WERI-Rb-1 (cell line): Measurements from ENCODE around the gene MSN.

ENCODE experiments used
- DNase-seq: peaks from one replicate; pipeline ENCODE4 v3.0.0-alpha.2; 2020
- H3K27ac ChIP-seq: fragments of 250-450 bp; sonication (Bioruptor Pico); 2 replicates; pipeline ENCODE4 v1.5.1; 2020; ENCODE audit warnings: mild to moderate bottlenecking, moderate library complexity
- H3K27me3 ChIP-seq: fragments of 250-450 bp; sonication (Bioruptor Pico); 2 replicates; pipeline ENCODE4 v1.5.1; 2021; ENCODE audit warnings: mild to moderate bottlenecking, low read depth, moderate library complexity; ENCODE audit not compliant: insufficient read depth, severe bottlenecking
- H3K36me3 ChIP-seq: fragments of 250-450 bp; sonication (Bioruptor Pico); 2 replicates; pipeline ENCODE4 v1.5.1; 2020; ENCODE audit warnings: mild to moderate bottlenecking, moderate library complexity
- H3K4me3 ChIP-seq: 2 replicates; pipeline ENCODE4 v1.5.1; 2011; ENCODE audit warnings: low read depth, mild to moderate bottlenecking, control low read depth, low read length
- H3K9me3 ChIP-seq: fragments of 250-450 bp; sonication (Bioruptor Pico); 2 replicates; pipeline ENCODE4 v1.5.1; 2021; ENCODE audit warnings: mild to moderate bottlenecking, moderate library complexity; ENCODE audit not compliant: severe bottlenecking
- TF ChIP-seq, protein P1 (sequence below): IDR thresholded peaks from 2 replicates; pipeline ENCODE4 v1.5.1; 2011; ENCODE audit warnings: low read depth, mild to moderate bottlenecking, control low read depth, inconsistent platforms, low read length

The MSN gene

DNA sequence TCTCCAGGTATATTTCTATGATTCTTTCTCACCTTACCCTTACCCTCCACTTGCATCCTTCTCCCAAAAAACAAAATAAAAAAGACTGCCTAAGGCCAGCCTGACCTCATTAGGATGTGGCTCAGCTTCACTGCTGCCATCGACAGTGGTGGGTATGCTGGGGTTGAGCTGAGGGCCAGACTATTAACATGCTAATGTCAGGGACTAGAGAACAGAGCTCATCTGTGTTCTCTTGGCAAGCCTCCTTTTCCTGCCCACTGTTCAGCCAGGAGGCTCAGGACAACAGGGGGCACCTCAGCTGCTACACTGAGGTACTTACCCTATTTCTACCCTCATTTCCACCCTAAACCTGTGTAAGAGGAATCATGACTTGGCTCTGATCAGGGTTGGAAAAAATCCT lies 59.3 kb downstream of the MSN start:
- Histone ChIP-seq H3K27me3 (peaks cover 8% of the 10 kb centered on the region), H3K36me3 (no peaks in the 10 kb centered on the region), H3K27ac (no peak overlapping the region), H3K9me3 (no peaks in the 10 kb centered on the region), H3K4me3 (no peak overlapping the region)
- DNase-seq = no peak
- TF ChIP-seq, protein P1, sequence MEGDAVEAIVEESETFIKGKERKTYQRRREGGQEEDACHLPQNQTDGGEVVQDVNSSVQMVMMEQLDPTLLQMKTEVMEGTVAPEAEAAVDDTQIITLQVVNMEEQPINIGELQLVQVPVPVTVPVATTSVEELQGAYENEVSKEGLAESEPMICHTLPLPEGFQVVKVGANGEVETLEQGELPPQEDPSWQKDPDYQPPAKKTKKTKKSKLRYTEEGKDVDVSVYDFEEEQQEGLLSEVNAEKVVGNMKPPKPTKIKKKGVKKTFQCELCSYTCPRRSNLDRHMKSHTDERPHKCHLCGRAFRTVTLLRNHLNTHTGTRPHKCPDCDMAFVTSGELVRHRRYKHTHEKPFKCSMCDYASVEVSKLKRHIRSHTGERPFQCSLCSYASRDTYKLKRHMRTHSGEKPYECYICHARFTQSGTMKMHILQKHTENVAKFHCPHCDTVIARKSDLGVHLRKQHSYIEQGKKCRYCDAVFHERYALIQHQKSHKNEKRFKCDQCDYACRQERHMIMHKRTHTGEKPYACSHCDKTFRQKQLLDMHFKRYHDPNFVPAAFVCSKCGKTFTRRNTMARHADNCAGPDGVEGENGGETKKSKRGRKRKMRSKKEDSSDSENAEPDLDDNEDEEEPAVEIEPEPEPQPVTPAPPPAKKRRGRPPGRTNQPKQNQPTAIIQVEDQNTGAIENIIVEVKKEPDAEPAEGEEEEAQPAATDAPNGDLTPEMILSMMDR = no peak

DNA sequence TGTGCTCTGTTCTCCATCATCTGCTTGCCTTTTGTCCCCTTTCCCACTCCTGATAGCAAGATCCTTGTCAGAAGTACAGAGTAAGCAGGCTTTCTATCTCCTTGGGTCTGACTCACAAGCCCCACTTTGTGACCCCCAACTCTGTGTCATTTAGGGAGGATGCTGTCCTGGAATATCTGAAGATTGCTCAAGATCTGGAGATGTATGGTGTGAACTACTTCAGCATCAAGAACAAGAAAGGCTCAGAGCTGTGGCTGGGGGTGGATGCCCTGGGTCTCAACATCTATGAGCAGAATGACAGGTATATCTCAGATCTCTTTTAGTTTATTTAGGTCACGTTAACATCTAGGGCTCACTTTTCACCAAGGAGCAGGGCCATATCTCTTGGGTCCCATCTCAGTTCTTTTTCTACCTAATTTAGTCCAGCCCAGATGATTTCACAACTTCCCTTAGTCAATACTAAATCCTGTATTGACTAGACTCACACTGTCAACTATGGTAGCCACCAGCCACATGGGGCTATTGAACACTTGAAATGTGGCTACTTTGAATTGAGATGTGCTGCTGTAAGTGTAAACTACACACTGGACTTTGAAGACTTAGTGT lies 64.3 kb downstream of the MSN start:
- TF ChIP-seq, protein P1 = no peak
- H3K4me3 ChIP-seq = no peak overlapping the region
- H3K9me3 ChIP-seq = no peaks in the 10 kb centered on the region
- no peaks in the 10 kb centered on the region for H3K36me3 ChIP-seq
- no peak for DNase-seq
- H3K27ac ChIP-seq = no peak overlapping the region
- H3K27me3 ChIP-seq = peaks cover 5% of the 10 kb centered on the region

DNA sequence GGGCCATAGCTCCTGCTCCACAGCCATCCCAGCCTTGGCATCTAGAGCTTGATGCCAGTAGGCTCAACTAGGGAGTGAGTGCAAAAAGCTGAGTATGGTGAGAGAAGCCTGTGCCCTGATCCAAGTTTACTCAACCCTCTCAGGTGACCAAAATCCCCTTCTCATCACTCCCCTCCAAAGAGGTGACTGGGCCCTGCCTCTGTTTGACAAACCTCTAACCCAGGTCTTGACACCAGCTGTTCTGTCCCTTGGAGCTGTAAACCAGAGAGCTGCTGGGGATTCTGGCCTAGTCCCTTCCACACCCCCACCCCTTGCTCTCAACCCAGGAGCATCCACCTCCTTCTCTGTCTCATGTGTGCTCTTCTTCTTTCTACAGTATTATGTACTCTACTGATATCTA lies 73.5 kb downstream of the MSN start:
- DNase-seq = no peak
- Histone ChIP-seq H3K9me3 (no peaks in the 10 kb centered on the region), H3K27me3 (peaks cover 23% of the 10 kb centered on the region), H3K4me3 (no peak overlapping the region), H3K36me3 (no peaks in the 10 kb centered on the region), H3K27ac (no peak overlapping the region)
- TF ChIP-seq, protein P1 = no peak

DNA sequence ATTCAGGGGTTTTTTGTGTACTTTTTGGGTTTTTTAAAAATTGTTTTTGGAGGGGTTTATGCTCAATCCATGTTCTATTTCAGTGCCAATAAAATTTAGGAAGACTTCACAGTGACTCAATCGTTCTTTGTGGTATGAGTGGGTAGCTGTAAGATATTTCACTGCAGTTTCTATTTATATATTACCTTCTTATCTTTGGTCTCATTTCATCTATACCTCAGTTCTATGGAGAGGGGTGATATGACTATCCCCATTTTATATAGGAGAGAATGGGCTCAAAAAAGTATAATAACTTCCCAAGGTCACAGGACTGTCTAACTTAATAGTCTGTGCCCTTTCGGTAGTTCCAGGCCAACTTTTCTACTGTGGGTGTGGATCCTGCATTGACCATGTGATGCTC lies 74.4 kb downstream of the MSN start:
- no peak overlapping the region for H3K27ac ChIP-seq
- no peak overlapping the region for H3K4me3 ChIP-seq
- TF ChIP-seq, protein P1 = no peak
- DNase-seq = no peak
- no peaks in the 10 kb centered on the region for H3K9me3 ChIP-seq
- H3K27me3 ChIP-seq = peaks cover 32% of the 10 kb centered on the region
- H3K36me3 ChIP-seq = no peaks in the 10 kb centered on the region

DNA sequence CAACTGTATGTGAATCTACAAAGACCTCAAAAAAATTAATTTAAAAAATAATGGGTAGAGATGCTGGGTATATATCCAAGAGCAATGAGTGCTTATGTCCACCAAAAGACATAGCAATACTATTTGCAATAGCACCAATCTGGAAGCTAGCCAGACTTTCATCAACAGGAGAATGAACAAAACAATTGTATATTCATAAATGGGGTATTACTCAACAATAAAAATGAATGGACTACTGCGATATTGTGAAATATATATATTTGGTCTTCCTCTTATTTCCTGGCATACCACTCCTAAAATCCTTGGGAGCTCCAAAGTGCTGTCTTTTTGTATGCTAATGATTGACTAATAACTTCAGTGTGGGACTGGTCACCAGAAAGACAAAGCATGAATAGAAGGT lies 77.5 kb downstream of the MSN start:
- H3K9me3 ChIP-seq = no peaks in the 10 kb centered on the region
- no peak overlapping the region for H3K27ac ChIP-seq
- no peak overlapping the region for H3K4me3 ChIP-seq

More for the DNA sequence above, 77.5 kb downstream of the MSN start:
- DNase-seq = no peak
- peaks cover 41% of the 10 kb centered on the region for H3K27me3 ChIP-seq
- TF ChIP-seq, protein P1 = no peak
- H3K36me3 ChIP-seq = no peaks in the 10 kb centered on the region
